GM19463 (cell line): ENCODE measurements around the gene FAM83G.
"Not testable (repeated sequence)": the region's sequence is repeated elsewhere in the genome, so short reads cannot be mapped to it uniquely, and the experiment has no call there.

Source experiments
- ATAC-seq: cut with Tn5 transposase; IDR thresholded peaks from one replicate; pipeline ENCODE4 v1.9.1; 2021; ENCODE audit warnings: mild to moderate bottlenecking, moderate library complexity; ENCODE audit not compliant: unreplicated experiment

FAM83G gene

DNA sequence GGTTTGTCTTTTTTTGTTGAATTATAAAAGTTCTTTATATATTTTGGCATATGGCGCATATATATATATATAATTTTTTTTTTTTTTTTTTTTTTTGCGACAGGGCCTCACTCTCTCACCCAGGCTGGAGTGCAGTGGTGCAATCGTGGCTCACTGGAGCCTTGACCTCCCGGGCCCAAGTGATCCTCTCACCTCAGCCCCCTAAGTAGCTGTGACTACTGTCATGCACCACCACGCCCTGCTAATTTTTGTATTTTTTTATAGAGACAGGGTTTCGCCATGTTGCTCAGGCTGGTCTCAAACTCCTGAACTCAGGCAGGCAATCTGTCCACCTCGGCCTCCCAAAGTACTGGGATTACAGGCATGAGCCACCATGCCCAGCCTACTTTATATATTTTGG, 82.0 kb downstream of the FAM83G start:
- not testable (repeated sequence) for ATAC-seq

DNA sequence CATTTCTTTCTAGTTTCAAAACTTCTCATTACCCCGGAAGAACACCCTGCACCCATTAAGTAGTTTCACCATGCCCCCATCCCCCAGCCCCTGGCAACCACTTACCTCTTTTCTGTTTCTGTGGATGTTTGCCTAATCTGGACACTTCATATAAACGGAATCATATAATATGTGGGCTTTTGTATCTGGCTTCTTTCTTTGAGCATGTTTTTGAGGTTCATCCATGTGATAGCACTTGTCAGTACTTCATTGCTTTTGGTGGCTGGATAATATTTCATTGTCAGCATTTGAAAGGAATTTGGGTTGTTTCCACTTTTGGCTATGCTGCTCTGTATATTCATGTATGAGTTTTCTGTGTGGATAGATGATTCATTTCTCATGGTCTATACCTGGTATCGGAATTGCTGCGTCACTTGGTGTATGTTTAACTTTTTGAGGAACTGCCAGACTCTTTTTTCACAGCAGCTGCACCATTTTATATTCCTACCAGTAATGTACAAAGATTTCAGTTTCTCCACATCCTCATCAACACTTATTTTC, 82.6 kb downstream of the FAM83G start:
- ATAC-seq = peak; percentile 57

DNA sequence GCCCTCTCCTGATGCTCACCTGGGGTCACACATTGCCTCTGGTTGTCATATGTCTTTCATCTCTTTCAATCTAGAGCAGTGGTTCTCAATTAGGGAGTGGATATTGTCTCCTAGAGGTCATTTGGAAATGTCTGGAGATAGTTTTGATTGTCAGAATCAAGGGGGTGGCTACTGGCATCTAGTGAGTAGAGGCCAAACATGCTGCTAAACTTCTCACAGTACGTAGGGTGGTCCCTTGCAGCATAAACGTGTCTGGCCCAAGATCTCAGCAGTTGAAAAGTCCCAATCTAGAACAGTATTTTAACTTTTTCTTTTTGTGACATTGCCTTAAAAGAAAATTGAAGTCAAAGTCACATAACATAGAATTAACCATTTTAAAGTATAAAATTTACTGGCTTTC, 83.1 kb downstream of the FAM83G start:
- ATAC-seq = no peak

DNA sequence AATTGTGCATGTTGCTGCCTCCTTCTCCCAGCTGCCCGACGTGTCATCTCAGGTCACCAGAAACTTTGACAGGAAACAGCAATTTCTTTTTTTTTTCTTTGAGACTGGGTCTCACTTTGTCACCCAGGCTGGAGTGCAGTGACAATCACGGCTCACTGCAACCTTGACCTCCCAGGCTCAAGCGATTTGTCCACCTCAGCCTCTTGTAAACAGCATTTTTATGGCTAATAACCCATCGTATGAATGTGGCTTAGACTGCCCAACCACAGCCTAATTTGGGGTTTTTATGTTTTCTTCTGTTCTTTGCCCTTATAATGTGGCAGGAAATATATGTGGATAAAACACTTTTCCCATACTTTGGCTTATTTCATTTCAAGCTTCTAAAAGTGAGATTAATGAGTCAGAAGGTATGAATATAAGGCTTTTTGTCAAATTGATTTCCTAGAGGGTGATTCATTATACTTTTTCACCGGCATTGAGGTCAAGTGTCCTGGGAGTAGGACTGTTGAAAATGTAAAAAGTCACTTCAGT, 83.6 kb downstream of the FAM83G start:
- peak; percentile 47 for ATAC-seq

DNA sequence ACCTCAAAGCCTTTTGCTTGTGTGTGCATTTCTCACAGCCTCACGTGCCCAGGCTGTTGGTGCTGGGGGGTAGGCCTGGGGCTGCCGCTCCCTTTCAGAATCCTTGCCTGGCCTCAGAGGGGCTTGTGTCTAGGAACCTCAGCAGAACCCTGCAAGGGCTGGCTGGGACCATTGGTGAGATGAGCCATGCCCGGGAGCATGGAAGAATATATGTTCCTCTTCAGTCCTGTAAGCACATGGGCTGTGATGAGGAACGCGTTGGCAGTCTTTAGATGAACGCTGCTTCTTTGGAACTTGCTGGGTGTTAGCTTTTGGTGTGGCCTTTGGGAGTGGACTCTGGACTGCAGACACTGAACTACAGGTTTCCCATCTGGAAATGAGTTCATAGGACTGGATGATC, 84.6 kb downstream of the FAM83G start:
- no peak for ATAC-seq
